CD4-positive, alpha-beta T cell treated with Interferon alpha-2 for 1 hour (primary cell): ENCODE measurements around the gene RIC3.

Experiments
- DNase-seq, 2 donors: peaks; one replicate each; pipeline ENCODE4 v3.0.0-alpha.2; 2020 to 2022

Gene RIC3

DNA sequence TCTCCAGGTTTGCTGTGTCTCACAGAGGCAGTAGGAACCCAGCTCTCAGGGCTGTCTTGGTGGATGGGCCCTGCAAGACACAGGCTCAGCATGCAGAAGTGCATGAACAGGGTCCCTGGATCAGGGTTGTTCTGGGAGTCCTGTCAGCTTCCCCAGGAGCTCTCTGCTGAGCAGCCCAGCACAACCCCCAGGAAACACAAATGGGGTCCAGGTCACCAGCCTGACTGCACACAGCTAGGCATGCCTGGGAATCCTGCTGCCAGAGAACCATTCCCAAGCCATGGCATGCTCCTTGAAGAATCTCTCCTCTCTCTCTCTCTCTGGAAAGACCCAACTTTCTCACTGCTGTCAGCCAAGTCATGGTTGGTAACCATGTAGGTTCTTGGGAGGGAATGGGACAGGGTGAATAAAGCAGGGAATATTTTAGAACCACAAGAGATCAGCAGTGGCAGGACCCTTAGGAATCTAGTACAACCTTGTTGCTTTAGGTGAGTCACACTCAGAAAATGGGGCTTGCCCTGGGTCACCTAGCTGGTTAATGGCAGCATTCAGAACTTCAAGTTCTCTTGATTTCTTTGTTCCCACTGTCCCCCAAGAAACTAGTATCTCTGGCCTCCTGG, 66.4 kb downstream of the RIC3 start:
- no peak for DNase-seq

DNA sequence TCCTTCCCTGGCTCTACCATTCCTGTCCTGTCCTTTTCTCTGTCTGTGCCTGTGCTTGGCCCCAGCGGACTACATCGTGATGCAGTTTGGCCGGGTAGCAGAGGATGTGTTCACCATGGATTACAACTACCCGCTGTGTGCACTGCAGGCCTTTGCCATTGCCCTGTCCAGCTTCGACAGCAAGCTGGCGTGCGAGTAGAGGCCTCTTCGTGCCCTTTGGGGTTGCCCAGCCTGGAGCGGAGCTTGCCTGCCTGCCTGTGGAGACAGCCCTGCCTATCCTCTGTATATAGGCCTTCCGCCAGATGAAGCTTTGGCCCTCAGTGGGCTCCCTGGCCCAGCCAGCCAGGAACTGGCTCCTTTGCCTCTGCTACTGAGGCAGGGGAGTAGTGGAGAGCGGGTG, 67.4 kb downstream of the RIC3 start:
- DNase-seq = no peak

DNA sequence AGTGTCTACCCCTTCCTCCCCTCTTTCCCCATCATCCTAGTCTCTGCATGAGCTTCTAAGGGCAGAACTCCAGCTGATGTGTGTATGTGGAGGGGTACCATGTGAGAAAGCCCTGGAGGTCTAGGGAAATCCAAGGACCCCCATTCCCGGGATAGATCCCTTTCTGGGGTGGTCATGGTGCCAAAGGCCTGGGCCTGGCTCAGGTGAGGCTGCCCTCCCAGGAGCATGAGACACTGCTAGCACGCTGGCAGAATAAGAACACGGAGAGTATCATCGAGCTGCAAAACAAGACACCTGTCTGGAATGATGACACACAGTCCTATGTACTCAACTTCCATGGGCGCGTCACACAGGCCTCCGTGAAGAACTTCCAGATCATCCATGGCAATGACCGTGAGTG, 68.2 kb downstream of the RIC3 start:
- DNase-seq = no peak

DNA sequence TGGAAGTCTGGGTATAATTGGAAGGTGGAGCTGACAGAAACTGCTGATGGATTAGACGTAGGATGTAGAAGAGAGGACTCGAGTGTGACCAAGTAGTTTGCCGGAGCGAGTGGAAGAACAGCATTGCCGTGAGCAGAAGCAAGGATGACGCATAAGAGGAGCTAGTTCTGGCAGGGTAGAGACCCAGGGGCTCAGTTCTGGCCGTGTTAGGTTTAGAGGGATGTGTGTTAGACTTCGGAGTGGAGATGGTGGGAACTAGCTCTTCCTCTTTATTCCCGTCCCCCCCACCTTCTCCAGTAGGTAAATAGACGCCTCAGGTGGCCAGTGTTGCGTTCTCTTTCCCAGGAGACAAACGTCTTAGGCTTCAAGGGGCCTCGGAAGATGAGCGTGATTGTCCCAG, 68.7 kb downstream of the RIC3 start:
- DNase-seq = no peak

DNA sequence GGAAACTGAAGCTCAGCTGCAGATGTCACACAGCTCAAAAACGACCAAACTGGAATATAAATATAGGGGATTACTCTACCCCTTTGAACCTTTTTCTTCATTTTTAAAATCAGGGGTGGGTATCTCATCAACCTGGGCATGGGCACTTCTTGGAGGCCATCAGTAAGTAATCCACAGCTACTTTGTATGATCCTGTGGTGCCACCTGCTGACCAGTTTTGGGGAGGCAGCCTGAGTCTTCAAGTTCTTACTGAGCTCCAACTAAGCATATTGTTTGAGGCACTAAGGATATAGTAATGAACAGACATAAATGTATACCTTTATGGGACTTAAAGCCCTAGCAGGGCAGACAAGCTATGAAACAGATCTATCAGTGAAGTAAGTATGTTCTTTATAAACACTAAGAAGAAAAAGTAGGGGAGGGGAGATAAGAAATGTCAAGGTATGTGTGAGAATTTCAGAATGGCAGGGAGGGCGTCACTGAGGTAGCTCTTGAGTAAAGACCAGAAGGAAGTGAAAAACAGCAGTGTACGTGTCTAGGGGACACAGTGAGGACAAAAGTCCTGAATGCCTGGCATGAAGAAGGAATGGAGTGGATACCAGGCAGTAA, 69.4 kb downstream of the RIC3 start:
- peak; percentile 53 to 69 for DNase-seq

DNA sequence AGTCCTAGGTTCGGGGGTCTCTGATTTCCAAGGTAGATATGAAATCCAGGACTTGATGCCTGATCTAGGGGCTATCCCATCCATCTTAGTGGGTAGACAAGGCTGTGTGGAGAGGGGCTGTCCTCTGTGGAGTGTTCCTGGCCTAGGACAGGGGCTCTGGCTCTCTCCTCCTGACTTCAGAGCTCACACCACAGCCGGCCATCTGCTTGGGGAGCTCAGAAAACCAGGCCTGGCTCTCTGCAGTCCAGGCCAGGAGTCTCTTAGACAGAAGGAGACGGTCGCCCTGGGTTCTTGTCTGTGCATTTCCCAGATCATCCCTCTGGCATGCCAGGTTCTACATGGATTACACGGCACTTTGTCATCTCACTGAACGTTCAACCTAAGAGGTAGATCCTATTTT, 69.9 kb downstream of the RIC3 start:
- DNase-seq = no peak

DNA sequence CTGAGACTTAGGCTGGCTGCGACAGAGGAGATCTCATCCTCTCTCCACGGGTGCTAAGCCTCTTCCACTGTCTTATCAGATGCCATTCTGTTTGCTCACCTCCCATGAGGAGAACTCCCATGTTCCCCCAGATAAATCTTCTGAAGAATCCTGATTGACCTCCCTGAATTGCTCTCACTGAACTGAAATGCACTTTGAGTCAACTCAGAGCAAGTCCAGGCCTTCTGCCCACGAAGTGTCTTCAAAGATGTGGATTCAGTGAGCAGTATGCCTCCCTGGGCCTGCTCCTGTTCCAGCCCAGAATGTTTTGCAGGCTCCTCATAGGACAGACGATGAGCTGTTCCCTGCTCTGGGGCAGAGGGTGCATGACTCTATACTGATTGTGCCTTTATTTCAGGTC, 70.5 kb downstream of the RIC3 start:
- no peak for DNase-seq

DNA sequence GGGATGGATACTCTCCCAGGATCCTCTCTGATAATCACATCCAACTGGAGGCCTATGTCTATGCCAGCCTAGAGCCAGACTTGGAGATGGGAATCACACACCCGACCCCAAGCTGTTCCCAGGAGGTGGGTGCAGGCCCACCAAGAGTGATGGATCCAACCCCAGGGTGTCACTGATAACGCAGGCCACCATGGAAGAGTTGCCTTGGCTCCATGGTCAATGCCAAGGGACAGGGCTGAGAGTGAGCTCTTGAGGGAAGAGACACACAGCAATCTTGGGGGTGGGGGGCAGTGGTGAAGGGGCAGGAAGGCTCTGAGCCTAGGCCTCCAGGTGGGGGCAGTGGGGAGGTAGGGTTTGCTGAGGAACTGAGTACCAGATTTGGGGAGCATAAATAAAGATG, 70.9 kb downstream of the RIC3 start:
- DNase-seq = no peak

DNA sequence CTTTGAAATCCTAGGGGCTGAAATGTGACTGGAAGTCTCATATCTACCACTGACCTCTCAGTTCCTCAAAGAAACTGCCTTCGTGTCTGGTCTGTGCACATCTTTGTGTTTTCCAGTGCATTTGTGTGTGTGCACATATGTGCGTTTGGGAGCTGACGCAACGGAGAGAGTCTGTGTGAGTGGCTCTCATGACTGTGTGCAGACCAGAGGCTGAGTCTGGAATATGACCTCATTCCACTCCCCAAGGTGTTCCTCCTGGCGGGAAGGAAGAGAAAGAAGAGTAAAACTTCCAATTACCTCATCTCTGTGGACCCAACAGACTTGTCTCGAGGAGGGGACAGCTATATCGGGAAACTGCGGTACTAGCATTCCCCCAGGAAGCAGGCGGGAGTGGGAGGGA, 71.4 kb downstream of the RIC3 start:
- no peak for DNase-seq

DNA sequence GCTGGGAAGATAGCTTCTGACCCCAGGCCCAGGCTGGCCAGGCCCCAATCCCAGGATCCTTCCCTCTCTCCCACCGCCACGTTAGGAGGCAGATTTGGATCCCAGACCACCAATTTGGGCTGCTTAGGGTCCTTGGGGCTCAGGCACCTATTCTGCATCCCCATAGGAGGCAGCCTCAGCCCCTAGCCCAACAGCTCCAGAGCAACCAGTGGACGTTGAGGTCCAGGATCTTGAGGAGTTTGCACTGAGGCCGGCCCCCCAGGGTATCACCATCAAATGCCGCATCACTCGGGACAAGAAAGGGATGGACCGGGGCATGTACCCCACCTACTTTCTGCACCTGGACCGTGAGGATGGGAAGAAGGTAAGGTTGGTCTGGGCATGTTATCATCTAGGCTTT, 71.8 kb downstream of the RIC3 start:
- DNase-seq = no peak

DNA sequence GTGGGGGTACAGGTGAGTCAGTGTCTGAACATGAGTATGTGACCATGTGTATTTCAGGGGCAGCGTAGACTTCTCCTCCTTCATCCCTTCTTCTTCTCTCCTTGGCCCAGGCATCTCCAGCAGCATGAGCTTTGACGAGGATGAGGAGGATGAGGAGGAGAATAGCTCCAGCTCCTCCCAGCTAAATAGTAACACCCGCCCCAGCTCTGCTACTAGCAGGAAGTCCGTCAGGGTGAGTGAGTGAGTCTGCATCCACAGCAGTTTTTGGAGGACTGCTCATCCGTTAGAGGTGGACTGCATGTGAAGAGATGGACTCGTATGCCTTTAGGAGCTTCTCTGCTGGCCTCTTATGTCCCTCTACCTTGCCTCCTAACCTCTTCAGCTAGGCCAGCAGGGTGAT, 72.2 kb downstream of the RIC3 start:
- no peak for DNase-seq

DNA sequence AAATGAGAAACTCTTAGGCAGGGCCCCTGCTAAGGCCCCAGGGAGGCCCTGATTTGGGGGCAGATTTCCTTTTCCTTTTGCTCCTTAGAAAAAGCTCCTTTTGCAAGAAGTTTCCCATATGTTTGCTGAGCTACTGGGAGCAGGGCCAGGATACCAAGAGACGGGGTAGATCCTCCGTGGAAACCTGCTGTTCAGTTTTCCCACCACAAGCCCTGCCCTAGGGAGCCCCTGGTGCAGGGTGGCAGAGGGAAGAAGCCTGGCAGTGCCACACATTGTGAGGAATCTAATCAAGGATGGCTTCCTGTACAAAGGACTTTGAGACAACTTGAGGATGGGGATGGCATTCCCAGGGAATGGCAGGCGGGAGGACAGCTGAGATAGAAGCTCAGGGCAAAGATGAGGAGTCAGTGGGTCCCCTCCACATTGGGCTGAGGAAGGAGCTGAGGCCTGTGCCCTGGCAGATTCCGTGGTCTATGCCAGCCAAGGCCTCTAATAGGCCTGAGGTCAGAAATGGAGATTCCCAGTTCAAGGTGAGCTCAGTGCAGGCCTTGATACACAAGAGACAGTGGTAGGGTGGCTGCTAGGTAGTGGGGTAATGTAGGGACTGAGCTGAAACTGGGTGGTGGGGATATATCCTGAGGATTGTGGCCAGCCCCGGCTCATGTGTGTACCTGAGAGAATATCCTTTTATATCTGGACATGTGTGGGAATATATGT, 72.9 kb downstream of the RIC3 start:
- DNase-seq = no peak

DNA sequence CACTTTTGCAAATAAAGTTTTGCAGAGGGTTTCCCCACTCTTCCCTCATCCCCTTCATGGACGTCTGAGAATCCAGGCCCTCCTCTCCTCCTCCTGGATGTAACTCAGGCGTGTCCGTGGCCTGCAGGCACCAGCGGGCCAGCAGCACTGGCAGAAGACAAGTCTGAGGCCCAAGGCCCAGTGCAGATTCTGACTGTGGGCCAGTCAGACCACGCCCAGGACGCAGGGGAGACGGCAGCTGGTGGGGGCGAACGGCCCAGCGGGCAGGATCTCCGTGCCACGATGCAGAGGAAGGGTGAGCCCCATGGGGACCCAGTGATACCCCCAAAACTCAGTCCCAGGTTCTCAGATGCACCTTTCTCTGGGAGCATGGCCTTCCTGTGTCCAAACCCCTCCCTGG, 73.5 kb downstream of the RIC3 start:
- no peak for DNase-seq

DNA sequence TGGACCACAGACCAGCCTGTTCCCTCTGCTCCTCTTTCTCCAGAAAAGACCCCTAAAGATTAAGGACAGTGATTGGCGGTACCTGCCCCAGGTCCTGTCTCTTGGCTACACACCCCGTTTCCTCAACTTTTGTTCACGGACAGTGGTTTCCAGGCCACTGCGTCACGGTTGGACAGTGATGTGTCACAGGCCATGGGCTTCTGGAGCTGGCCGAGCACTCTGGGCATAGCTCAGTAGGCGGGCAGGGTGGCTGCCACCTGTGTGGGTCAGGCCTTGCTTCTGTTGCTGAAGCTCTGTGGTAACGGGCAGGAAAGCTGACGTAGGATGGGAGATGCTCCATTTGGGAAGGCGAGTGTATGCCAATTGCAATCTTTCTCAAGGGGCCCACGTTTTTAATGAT, 74.2 kb downstream of the RIC3 start:
- DNase-seq = no peak

DNA sequence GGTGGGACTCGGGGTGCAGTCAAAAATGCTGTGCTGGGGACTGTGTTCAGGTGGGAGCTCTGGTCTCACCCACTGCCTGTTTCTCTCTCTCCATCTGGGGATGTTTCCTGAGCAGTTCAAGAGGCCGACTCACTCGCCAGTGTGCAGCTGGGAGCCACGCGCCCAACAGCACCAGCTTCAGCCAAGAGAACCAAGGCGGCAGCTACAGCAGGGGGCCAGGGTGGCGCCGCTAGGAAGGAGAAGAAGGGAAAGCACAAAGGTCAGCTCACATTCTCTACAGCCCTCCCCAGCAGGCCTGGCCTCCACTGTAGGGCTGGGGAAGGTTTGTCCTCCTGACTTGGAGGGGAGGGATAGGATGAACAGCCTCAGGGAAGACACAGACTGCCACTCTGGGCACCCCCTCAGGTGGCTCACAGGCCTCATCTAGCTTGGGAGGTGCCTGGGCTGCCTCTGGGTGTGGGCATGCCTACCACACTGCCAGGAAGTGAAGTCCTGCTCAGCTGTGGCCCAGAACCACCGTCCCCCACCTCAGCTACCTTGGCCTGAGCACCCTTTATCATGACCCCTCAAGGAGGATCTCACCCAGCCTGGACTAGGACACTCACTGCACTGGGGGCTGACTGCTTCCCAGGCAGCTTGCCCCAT, 74.8 kb downstream of the RIC3 start:
- no peak for DNase-seq

DNA sequence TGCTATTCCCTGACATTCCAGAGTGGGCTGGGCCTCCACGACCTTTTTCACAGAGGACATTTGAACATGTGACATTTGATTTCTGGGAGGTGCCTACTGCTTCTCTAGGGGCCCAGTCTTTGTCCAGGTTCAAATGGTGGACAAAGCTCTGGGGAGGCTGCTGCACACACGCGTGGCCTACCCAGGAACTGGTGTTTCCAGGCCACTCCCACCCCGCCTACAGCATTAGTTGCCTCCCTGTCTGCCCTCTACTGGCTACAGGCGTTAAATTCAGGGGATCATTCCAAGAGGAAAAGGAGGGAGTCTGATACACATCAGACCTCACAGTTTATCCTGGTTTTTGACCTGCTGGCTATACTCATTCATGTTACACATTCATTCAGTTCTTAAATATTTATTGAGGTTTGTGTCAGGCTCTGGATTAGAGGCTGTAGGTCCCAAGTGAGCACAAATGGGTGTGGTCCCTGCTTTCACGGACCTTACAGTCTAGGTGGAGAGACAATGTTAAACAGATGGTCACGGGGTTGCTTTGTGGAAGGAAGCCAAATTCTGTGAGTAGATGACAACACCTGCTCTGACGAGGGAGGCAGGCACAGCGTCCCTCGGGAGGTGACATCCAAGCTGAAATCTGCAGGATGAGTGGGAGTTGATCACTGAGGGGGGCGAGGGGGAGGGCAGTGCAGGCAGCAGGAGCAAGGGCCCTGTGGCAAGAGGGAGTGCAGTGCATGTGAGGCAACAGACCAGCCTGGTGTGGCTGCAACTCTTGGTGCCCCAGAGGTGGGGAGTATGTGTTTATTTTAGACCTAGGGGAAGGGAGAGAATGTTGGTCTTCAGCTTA, 76.0 kb downstream of the RIC3 start:
- peak in 1 of 2 donors; percentile 29 for DNase-seq

DNA sequence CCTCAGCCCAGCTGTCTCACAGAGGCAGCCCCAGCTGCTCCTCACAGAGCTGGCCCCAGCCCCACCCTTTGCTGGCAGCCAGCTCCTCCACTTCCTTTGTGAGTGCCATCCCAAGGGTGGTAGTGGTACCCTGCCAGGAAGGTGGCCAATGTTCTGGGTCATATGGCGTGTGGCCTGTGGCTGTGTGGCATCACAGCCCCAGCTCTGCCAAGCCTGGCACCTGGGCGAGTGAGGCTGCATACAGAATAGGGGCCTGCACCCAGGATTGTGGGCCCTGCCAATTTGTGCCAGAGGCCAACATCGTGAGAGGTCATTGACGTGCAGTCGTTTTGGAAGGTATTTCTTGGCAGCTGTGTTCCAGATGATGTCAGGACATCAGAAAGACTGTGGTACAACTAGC, 77.1 kb downstream of the RIC3 start:
- no peak for DNase-seq

DNA sequence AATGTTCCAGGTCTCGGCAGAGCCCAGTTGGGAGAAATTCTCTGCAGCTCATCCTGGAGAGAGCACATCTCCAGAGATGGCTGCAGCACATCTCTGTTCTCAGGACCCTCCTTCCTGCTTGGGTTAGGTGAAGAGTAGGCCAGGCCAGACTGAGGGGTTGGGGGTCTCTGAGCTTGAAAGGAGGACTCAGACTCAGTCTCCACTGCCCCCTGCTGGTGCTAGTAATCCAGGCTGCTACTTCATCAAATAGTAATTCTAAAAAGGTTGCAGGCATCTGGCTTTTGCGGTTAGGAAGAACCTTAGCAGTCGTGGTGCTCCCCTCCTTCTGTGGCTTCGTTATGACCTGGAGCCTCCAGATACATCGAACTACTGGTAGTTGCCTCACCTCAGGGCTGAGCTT, 78.1 kb downstream of the RIC3 start:
- no peak for DNase-seq

DNA sequence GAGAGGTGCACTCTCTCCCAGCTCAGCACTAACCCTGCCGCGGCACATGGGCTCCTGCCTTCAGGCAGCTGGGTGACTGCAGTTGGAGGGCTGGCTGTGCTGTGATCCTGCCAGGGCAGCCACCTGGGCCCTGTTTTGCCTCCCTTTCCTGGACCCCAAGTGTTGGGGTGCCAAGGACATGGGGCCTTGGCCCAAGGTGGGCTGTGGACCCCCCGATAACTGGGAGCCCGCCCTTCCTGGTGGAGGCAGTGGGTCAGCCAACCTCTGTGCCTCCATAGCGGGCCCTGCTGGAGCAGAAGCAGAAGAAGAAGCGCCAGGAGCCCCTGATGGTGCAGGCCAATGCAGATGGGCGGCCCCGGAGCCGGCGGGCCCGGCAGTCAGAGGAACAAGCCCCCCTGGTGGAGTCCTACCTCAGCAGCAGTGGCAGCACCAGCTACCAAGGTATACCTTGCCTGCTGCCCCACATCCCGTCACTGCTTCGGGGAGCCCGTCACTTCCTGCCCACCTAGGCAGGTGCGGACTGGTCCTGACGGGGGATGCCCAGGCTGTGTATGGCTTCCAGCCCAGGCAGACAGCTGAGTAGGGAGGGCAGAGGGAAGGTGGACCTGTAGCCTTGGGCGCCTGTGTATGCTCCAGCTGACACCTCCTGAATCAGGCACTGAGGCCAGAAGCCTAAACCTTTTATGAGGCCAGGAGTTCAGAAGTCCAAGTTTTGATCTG, 78.9 kb downstream of the RIC3 start:
- no peak for DNase-seq

DNA sequence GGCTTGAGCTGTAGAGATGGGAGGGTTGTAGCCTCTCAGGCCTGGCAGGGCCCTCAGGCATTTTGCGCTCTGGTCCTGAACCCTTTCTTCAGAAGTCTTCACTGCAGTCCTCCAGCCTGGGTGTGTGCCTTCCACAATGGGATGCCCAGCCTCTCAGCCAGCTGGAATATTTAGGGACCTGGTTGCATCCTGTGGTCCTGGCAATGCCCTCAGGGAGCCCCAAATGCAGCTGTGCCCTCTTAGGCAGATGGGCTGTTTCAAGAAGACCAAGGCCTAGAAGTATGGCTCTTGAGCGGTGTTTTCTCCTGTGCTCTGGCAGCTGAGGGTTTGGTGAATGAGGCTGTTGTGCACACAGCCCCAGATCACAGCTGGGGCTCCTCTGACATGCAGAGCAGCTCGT, 81.1 kb downstream of the RIC3 start:
- DNase-seq = no peak

DNA sequence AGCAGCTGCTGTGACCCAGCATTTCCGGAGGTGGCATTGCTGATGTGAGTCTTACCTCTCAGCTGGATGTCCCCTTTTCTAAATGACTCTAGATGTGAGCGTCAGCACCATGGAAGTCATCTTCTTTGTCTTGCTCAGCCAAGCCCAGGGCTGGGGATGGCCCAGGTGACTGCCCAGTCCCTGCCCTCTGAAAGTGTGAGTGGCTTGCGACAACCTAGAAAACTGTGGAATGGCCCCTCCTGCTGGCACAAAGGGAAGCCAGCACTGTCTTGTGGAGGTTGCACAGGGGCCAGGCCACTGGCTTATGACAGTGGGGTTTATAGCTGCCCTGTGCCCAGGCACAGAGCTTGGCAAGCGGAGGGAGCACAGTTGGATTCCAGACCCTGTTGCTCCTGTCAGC, 81.6 kb downstream of the RIC3 start:
- DNase-seq = no peak

DNA sequence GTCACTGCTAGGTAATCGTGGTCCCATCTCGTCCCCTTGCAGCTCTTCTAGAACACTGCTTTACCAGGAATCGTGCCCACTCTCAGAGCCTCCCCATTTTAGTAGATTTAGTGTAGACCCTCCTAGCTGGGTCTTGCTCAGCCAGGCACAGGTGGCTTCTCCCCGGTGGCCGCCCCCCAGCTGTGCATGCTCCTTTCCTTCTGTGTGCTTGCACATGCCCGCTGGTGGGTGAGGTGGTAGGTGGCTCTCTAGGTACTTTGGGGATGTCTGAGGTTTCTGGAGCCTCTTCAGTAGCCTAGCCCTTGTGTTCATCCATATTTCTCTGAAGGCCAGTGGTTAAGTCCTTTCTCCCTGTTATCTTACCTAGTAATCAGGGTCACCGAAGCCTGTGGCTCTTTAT, 82.3 kb downstream of the RIC3 start:
- DNase-seq = no peak
